Measurements from ENCODE around the gene LYST. TPM values are rescaled to one million over a fixed set of nuclear protein-coding genes. Genes with fewer than 3 reads are reported as not detected.

Gene LYST
- total RNA-seq, 1 experiment from 2014 or later: 1.7 TPM

GRCh38 chr1:235742914-235743599, 123.6 kb downstream of the LYST start:
- BruUV-seq (replicated peaks): no TSS peak
- DNase-seq (ENCODE audit: low spot score): no peak
- no peaks in the 10 kb centered on the region for H3K4me1 ChIP-seq (ENCODE audit: insufficient read depth, low read length, poor library complexity, severe bottlenecking)
- no peaks in the 10 kb centered on the region for H3K36me3 ChIP-seq (ENCODE audit: insufficient read depth, low read length, poor library complexity, severe bottlenecking)
- ChIA-PET CTCF (no interaction called here), POLR2A (ENCODE audit: low non-redundant PET) (no interaction called here)
- H3K27me3 ChIP-seq (replicated peaks; ENCODE audit: insufficient read depth, low read depth, low read length, poor library complexity): no peaks in the 10 kb centered on the region
- no peak overlapping the region for H3K4me3 ChIP-seq (ENCODE audit: low read depth, low read length, poor library complexity, severe bottlenecking)
- intact Hi-C loops (cut with micrococcal nuclease; ENCODE audit: unreplicated experiment): no loop called here
- no peaks in the 10 kb centered on the region for H3K9me3 ChIP-seq (ENCODE audit: low read depth, low read length, poor library complexity, severe bottlenecking)
- no peak for TF ChIP-seq EZH2 (IDR thresholded peaks at IDR 0.05; ENCODE audit: borderline replicate concordance, low read depth, low read length, poor library complexity, severe bottlenecking)
- TF ChIP-seq CTCF (conservative IDR thresholded peaks at IDR 0.05; ENCODE audit: low read depth, low read length): no peak
- H3K27ac ChIP-seq (ENCODE audit: low read depth, low read length, poor library complexity, severe bottlenecking): no peak overlapping the region

GRCh38 chr1:235741294-235741693, 125.4 kb downstream of the LYST start:
- ChIA-PET POLR2A (ENCODE audit: low non-redundant PET) (no interaction called here), CTCF (no interaction called here)
- intact Hi-C loops (cut with micrococcal nuclease; ENCODE audit: unreplicated experiment): no loop called here
- Histone ChIP-seq H3K4me1 (ENCODE audit: insufficient read depth, low read length, poor library complexity, severe bottlenecking) (no peaks in the 10 kb centered on the region), H3K4me3 (ENCODE audit: low read depth, low read length, poor library complexity, severe bottlenecking) (no peak overlapping the region), H3K36me3 (ENCODE audit: insufficient read depth, low read length, poor library complexity, severe bottlenecking) (no peaks in the 10 kb centered on the region), H3K27me3 (replicated peaks; ENCODE audit: insufficient read depth, low read depth, low read length, poor library complexity) (no peaks in the 10 kb centered on the region), H3K9me3 (ENCODE audit: low read depth, low read length, poor library complexity, severe bottlenecking) (no peaks in the 10 kb centered on the region), H3K27ac (ENCODE audit: low read depth, low read length, poor library complexity, severe bottlenecking) (no peak overlapping the region)
- TF ChIP-seq EZH2 (IDR thresholded peaks at IDR 0.05; ENCODE audit: borderline replicate concordance, low read depth, low read length, poor library complexity, severe bottlenecking) (no peak), CTCF (conservative IDR thresholded peaks at IDR 0.05; ENCODE audit: low read depth, low read length) (no peak)
- BruUV-seq (replicated peaks): no TSS peak
- DNase-seq (ENCODE audit: low spot score): no peak

GRCh38 chr1:235739631-235740030, 127.1 kb downstream of the LYST start:
- TF ChIP-seq CTCF (conservative IDR thresholded peaks at IDR 0.05; ENCODE audit: low read depth, low read length) (no peak), EZH2 (IDR thresholded peaks at IDR 0.05; ENCODE audit: borderline replicate concordance, low read depth, low read length, poor library complexity, severe bottlenecking) (no peak)
- Histone ChIP-seq H3K4me3 (ENCODE audit: low read depth, low read length, poor library complexity, severe bottlenecking) (no peak overlapping the region), H3K27ac (ENCODE audit: low read depth, low read length, poor library complexity, severe bottlenecking) (no peak overlapping the region), H3K9me3 (ENCODE audit: low read depth, low read length, poor library complexity, severe bottlenecking) (no peaks in the 10 kb centered on the region), H3K4me1 (ENCODE audit: insufficient read depth, low read length, poor library complexity, severe bottlenecking) (no peaks in the 10 kb centered on the region), H3K27me3 (replicated peaks; ENCODE audit: insufficient read depth, low read depth, low read length, poor library complexity) (no peaks in the 10 kb centered on the region), H3K36me3 (ENCODE audit: insufficient read depth, low read length, poor library complexity, severe bottlenecking) (no peaks in the 10 kb centered on the region)
- ChIA-PET POLR2A (ENCODE audit: low non-redundant PET) (no interaction called here), CTCF (no interaction called here)
- no peak for DNase-seq (ENCODE audit: low spot score)
- intact Hi-C loops (cut with micrococcal nuclease; ENCODE audit: unreplicated experiment): no loop called here
- BruUV-seq (replicated peaks): no TSS peak
